ES-I3 (cell line): ENCODE measurements around the gene SGMS1.
"Not testable (repeated sequence)": the region's sequence is repeated elsewhere in the genome, so short reads cannot be mapped to it uniquely, and the experiment has no call there.

ENCODE experiments used
- H3K36me3 ChIP-seq: 2 replicates; pipeline ENCODE4 v1.6.1; 2013; ENCODE audit warnings: mild to moderate bottlenecking, low read length, control low read depth, moderate library complexity; ENCODE audit not compliant: insufficient read depth
- H3K4me1 ChIP-seq: 2 replicates; pipeline ENCODE4 v1.6.1; 2013; ENCODE audit warnings: mild to moderate bottlenecking, control low read depth, low read length; ENCODE audit not compliant: insufficient read depth
- H3K9ac ChIP-seq: 2 replicates; pipeline ENCODE4 v1.6.1; 2013; ENCODE audit warnings: low read depth, mild to moderate bottlenecking, low read length, moderate library complexity
- H3K9me3 ChIP-seq: 2 replicates; pipeline ENCODE4 v1.6.1; 2013; ENCODE audit warnings: mild to moderate bottlenecking, low read length, moderate library complexity; ENCODE audit not compliant: control insufficient read depth, insufficient read depth

SGMS1 gene

DNA sequence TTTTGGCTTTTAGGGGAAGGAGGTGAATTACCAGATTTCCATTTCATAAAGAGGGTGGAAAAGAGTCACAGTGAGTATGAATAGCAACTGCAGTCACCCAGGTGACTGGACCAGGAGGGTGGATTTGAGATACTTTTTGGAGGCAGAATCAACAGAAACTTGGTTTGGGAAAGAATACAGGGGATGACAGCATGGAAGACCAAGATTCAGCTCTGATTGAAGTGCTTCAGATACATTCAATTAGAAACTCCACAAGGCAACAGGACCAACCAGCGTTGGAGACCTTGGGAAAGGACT is 83.0 kb downstream of the SGMS1 start:
- Histone ChIP-seq H3K36me3 (no peaks in the 10 kb centered on the region), H3K4me1 (peaks cover 8% of the 10 kb centered on the region), H3K9me3 (no peaks in the 10 kb centered on the region), H3K9ac (no peak overlapping the region)

DNA sequence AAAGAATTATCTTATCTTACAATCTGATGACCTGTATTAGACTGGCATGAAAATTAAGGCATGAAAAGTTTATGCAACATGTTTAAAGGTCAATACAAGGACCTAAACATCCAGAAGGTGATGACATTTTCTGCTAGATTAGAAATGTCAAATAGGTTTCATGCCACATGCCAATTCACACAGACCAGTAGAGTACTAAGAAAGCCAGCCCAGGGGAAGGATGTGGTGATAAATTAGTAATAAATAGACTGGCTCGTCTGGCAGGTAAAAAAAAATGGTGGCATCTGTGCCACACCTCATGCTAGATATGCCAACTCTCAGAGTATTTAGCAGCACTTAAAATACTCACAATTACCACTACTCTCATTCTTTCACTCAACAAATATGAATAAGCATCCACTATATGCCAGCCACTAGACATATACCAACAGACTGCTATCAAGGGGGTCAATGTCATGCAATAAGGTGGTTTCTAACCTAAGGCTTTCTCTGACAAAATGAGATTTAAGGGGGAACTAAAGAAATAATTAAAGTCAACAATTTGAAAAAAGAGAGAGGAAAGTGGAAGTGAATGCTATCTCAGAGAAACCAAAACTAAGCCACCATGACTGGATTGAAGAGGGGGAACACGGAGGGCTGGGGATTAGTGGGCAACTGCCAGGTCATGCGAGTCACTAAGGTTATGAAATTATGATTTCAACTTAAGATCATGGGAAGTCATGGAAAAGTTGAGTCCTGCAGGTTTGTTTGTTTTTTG is 83.5 kb downstream of the SGMS1 start:
- H3K9me3 ChIP-seq = no peaks in the 10 kb centered on the region
- peaks cover 8% of the 10 kb centered on the region for H3K4me1 ChIP-seq
- no peaks in the 10 kb centered on the region for H3K36me3 ChIP-seq
- H3K9ac ChIP-seq = no peak overlapping the region

DNA sequence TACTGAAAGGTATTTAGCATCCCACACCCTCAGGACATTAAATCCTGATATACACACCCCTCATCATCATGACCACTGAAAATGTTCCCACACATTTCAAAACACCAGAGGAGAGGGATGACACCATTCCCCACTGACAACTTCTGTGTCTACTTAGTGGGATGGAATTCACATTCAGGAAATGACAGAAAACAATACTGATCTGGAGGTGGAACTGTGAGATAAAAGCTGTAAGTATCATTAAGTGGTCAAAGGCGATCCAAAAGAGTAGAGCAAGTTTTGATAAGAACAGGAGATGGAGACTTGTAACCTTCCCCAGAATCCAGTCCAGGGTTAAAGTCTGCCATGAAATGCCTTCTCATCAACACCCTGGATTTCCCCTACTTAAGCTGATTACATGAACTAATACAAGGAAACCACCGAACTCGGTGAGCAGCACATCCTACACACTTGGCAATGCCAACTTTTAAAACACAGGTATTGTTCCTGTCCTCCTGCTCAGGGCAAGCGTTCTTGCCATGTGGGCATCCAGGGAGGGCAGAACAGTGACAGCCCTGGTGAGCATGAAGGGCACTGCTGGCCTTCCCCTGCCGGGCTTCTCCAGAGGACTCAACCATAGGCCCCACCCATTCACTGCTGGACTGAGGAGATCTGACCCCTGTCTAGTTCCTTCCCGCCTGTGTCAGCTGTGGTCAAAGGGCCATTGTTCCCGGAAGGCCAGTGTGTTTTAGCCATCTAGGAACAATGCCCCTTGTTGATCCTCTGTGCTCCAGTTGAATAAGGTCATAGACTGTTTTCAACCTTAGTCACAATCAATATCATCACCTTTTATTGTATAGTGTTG is 85.0 kb downstream of the SGMS1 start:
- no peaks in the 10 kb centered on the region for H3K4me1 ChIP-seq
- H3K36me3 ChIP-seq = no peaks in the 10 kb centered on the region
- no peak overlapping the region for H3K9ac ChIP-seq
- no peaks in the 10 kb centered on the region for H3K9me3 ChIP-seq

DNA sequence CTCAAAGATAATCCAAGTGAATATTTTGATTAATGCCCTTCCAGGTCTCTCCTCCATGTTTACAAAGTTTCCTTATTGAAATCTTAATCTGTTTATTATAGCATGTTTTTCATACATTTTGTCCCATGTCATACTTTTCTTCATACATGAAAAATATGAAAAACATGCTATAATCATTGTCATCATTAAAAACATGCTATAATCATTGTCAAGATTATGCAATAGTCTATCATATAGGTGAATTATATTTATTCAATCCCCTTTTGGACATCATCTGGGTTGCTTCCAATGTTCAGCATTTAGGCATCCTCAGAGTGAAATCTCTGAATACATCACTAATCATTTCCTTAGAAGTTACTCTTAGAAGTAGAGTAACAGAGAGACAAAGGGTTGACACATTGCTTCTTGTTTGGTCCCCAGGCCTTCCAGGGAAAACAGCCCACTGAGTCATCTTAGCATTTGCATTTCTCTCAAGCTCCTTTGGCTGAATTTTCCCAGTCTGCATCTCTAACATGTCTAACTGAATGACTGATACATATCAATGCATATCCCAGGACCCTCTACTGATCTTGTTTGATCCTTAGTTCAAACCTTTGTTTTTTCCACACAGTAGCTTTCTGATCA is 87.0 kb downstream of the SGMS1 start:
- Histone ChIP-seq H3K9ac (no peak overlapping the region), H3K36me3 (no peaks in the 10 kb centered on the region), H3K4me1 (no peaks in the 10 kb centered on the region), H3K9me3 (no peaks in the 10 kb centered on the region)

DNA sequence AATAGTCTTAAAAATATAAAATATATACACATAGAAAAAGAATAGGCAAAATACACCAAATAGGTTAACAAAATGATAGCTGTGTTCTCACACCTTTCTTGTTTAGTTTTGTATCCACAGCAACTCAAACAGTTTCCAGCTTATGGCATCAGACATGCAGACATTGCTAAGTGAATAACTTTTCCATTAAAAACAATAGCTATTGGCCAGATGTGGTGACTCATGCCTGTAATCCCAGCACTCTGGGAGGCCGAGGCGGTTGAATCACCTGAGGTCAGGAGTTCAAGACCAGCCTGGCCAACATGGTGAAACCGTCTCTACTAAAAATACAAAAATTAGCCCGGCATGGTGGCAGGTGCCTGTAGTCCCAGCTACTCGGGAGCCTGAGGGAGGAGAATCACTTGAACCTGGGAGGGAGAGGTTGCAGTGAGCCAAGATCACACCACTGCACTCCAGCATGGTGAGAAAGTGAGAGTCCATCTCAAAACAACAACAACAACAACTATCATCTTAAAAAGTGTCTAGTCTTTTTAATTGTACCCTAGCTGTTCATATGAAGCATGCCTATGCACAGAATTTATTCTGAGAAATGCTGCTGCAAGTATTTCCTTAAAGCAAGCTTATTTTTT is 88.9 kb downstream of the SGMS1 start:
- H3K9me3 ChIP-seq, H3K36me3 ChIP-seq, H3K4me1 ChIP-seq, H3K9ac ChIP-seq: not testable (repeated sequence)

DNA sequence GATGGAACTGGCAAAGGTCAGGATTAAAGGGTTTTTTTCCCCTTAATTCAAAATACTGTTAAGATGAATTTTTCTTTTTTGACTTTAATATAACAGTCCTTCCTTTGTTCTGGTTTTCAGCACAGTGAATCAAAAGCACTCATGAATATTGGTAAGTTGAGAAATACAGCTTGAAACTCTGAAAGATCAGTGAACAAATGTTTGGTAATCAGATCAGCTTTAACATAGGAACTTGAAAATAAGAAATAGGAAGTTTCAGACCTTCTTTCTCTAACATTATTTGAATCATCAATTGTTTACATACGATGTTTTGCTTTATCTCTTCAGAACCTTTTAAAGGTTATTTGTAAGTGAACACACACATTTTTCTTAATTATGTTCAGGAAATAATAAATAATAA is 90.5 kb downstream of the SGMS1 start:
- no peaks in the 10 kb centered on the region for H3K36me3 ChIP-seq
- no peaks in the 10 kb centered on the region for H3K4me1 ChIP-seq
- H3K9ac ChIP-seq = no peak overlapping the region
- no peaks in the 10 kb centered on the region for H3K9me3 ChIP-seq

DNA sequence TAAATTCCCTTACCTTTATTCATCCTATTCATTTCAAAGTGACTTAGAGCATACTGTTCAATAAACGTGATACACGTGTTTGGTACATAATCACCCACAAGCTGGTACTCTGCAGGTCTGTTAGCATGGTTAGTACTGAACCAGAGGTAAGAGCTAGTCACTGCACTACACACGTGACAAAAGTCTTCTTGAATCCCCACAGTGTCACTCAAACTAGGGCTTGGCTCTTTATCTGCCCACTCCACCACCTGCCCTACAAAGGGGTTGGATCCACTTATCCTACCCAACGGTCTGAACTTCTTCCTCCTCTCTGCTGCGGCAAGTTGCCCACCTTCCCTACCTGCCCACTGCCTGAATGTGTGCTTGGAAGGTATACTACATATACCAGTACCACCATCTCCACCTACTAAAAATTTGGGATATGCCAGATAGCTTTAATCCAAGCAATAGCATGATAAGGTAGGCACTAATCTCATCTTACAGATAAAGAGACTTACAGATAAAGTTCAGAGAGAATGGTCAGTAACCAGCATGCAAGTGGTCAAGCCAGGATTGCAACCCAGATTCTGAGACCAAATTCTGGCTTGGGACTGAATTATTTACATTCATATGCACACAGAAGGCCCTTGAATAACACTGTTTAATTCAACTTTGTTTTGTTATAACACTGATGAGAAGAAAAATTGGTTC is 92.2 kb downstream of the SGMS1 start:
- no peak overlapping the region for H3K9ac ChIP-seq

DNA sequence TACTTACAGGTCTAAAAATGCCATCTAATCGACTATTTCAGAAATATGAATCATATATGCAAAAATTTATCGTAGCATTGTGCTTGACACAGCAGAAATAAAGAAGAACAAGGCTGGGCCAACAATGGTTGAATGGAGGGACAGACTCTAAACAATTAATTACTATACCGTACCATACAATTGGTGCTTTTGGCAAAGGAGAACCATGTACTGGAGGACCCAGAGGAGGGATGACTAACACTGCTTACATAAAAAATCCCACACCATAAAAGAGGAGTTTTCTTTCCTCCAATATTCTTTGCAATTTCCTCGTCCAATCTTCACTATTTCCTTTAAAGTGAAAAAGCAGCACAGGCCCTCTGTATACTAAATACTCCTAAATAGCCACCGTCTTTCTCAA is 94.1 kb downstream of the SGMS1 start:
- H3K9ac ChIP-seq = no peak overlapping the region
- peaks cover under 1% of the 10 kb centered on the region; the same call in 1 of the 2 replicates for H3K4me1 ChIP-seq
- no peaks in the 10 kb centered on the region for H3K36me3 ChIP-seq
- no peaks in the 10 kb centered on the region for H3K9me3 ChIP-seq

More for the DNA sequence above, 92.2 kb downstream of the SGMS1 start:
- Histone ChIP-seq H3K4me1 (no peaks in the 10 kb centered on the region), H3K9me3 (no peaks in the 10 kb centered on the region), H3K36me3 (no peaks in the 10 kb centered on the region)

DNA sequence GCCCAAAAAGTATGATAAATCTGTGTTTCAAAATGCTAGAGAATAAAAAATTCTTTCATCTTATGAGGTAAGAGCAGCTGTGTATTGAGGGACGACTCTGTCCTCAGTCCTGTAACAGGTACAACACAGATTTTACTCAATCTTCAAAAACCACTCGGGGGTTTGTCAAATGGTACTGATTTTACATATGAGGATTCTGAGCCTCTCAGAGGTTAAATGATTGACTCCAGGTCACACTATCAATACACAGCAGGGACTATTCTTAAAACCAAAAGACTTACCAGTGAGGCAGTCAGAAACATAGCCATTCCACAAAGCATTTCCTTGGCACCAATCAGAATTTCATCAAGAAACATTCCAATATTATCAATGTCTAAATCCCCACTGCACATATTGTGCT is 95.5 kb downstream of the SGMS1 start:
- Histone ChIP-seq H3K4me1 (peaks cover 13% of the 10 kb centered on the region; the same call in 1 of the 2 replicates), H3K36me3 (no peaks in the 10 kb centered on the region), H3K9me3 (no peaks in the 10 kb centered on the region), H3K9ac (no peak overlapping the region)

DNA sequence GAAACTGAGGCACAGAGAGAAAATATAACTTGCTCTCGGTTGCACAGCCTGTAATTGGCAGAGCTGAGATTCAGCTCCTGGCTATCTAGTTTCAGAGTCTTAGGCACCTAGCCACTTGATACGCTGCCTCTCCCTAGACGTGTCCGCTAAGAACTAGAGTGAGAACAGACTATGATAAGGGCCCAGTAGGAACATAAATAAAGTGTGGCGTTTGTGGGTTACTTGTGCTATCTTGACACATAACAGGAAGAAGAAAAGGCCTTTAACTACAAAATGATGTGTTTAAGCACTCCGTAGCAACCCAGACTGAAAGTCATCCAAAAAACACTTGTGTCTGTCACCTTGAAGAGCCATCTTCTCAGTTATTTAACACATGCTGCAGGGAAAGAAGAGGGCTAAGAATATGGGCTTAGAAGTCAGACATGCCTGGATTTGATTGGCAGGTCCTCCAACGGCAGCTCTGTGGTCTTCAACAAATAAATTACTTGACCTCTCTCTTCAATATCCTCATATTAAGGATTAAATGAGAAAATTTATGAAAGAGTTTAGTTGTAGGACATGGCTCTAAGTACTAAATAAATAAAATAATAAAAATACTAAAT is 96.2 kb downstream of the SGMS1 start:
- Histone ChIP-seq H3K4me1 (peaks cover 19% of the 10 kb centered on the region; the same call in 1 of the 2 replicates), H3K9ac (no peak overlapping the region), H3K36me3 (no peaks in the 10 kb centered on the region), H3K9me3 (no peaks in the 10 kb centered on the region)

DNA sequence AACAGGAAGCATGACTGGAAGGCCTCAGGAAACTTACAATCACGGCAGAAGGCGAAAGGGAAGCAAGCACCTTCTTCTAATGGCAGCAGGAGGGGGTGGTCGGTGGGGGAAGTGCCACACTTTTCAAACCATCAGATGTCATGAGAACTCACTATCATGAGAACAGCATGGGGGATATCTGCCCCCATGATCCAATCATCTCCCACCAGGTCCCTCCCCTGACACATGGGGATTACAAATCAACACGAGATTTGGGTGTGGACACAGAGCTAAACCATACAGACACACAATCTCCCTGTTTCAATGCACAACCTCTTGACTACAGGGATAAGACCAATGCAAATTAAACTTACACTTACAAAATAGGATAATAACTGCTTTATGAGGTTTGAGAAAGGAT is 97.6 kb downstream of the SGMS1 start:
- Histone ChIP-seq H3K9me3 (no peaks in the 10 kb centered on the region), H3K4me1 (peaks cover 19% of the 10 kb centered on the region; the same call in 1 of the 2 replicates), H3K9ac (no peak overlapping the region), H3K36me3 (no peaks in the 10 kb centered on the region)

DNA sequence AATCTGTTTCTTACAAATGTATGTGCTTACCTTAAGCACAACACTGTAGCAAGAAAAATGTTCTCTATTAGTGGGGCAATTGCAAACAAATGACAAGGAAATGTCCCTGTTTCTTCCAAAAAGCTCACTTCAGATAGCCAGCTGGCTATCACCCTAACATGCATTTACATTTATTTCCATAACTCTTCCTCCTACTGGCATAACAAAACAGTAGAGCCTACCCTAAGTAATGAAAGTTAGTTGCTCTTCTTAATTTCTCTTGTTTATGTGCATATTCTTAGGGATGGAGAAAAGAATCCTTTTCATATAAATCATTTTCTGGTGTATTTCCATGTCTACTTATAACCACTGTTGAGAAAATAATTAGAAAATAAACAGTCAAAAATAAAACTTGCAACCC is 100.4 kb downstream of the SGMS1 start:
- no peaks in the 10 kb centered on the region for H3K36me3 ChIP-seq
- H3K9me3 ChIP-seq = no peaks in the 10 kb centered on the region
- H3K4me1 ChIP-seq = peaks cover 19% of the 10 kb centered on the region; the same call in 1 of the 2 replicates
- no peak overlapping the region for H3K9ac ChIP-seq

DNA sequence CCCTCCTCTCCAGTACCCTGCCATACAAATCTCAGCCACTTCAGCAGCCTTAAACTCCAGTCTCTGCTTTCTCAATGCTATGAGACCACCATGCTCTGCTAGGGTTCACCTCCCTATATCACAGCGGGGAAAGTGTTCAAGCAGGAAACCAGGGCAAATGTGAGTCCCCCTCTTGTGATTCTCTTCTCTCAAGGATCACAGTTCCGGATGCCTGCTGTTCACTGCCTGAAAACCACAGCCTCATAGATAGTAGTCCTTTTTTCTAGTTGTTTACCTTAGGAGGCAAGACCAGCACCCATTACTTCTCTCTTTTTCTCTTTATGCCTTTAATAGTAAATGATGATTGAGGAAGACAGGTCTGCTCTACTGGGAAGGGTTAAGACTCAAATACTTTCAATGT is 100.8 kb downstream of the SGMS1 start:
- Histone ChIP-seq H3K36me3 (no peaks in the 10 kb centered on the region), H3K4me1 (peaks cover 19% of the 10 kb centered on the region; the same call in 1 of the 2 replicates), H3K9me3 (no peaks in the 10 kb centered on the region), H3K9ac (no peak overlapping the region)

DNA sequence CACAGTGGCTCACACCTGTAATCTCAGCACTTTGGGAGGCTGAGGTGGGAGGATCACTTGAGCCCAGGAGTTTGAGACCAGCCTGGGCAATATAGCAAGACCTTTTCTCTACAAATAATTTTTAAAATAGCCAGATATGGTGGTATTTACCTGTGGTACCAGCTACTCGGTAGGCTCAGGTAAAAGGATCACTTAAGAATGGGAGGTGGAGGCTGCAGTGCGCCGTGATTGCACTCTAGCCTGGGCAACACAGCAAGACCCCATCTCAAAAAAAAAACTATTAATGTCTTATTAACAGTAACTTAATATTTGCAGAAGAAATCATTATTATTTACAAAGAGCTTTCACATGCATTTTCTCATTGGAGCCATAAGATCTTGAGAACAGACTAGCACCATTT is 103.6 kb downstream of the SGMS1 start:
- Histone ChIP-seq H3K9ac (no peak overlapping the region), H3K9me3 (no peaks in the 10 kb centered on the region), H3K4me1 (peaks cover 19% of the 10 kb centered on the region; the same call in 1 of the 2 replicates), H3K36me3 (no peaks in the 10 kb centered on the region)
